HG03066 (cell line): ENCODE data around the gene ERP27.

ENCODE experiments used
- ATAC-seq: cut with Tn5 transposase; IDR thresholded peaks from one replicate; pipeline ENCODE4 v1.9.1; 2021; ENCODE audit warnings: low read depth; ENCODE audit not compliant: unreplicated experiment

Gene ERP27

GRCh38 chr12:14938301-14938700, at the start of gene ERP27:
TSS of gene ERP27 (minus strand) at chr12:14938537. CDS start at chr12:14938508, 29 bp downstream.
- ATAC-seq = no peak

GRCh38 chr12:14988035-14988434, 49.7 kb upstream of the ERP27 start:
- no peak for ATAC-seq

- ATAC-seq = no peak
Observed at GRCh38 chr12:14986449-14986848, 48.1 kb upstream of the ERP27 start.

DNA sequence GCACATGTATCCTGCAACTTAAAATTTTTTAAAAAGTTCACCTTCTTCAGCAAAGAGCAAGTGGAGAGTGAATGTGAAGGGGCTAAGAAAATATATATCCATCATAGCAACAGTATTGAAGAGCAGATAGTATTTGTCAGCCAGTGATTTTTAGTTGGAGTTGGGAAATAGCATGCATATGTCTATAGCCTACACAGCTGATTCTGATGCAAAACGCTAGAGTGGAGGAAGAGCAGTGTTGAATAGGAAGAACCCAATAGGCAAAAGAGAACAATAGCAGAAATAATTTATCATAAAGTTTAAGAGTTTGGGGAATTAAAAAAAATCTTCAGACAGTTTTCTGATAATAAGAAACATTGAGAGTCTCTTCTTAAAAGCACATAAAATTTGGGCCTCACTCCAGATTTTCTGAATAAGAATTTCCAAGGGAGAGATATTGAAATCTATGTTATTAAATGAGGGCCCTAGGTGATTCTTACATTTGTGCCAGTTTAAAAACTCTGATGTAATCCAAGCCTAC, 46.5 kb upstream of the ERP27 start:
- ATAC-seq = no peak

DNA sequence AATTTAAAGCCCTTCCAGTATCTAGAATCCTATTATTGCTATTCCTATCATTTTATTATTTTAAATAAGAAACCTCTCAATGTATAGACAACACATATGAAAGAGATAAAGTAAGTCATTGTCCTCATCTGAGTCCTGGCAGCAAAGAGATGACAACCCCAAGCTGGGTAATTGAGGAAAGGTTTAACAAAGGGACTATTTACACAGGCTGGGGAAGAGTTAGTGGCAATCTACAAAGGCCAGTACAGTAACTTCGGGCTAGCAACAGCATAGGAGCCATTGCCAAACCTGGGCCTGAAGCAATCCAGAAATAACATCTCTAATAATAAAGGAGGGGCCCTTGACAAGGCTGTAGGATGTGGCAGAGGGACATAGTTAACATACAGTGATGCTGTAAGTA, 45.7 kb upstream of the ERP27 start:
- ATAC-seq = no peak

DNA sequence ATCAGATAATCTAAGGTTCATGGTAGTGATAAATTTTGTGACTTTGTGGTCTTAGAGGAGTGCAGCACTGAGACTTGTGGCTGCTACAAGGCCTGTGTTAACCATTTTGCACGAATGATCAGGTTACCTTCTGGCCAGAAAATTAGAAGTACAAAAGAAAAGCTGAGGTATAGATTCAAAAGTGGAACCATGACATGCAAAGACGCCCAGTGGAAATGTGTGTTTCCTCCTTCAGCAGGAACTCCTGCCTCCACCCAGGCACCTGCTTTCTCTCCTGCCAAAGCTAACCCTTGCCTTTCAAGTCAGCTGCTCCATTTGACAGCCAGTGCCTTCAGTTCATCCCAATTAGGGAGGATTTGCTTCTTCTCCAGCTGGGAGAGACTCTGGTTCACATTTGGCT, 44.7 kb upstream of the ERP27 start:
- ATAC-seq = no peak

DNA sequence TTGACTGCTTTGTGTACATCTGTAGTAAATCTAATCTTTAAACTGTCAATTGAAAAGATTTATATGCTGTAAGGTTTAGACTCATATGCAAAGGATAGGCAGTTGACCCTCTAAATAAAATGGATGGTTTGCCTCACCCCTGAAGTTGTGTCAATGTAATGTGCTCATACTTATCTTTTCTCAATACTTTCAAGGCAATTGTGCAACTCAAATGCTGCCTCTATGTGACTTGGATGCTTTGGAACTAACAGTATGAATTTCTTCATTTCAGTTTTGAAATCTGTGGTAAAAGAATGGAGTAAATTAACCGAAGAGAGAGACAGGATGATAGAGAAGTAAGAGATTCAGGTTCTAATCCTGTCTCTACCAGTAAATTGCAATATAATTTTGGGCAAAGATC, 44.2 kb upstream of the ERP27 start:
- ATAC-seq = no peak

GRCh38 chr12:14981049-14981448, 42.7 kb upstream of the ERP27 start:
- no peak for ATAC-seq

DNA sequence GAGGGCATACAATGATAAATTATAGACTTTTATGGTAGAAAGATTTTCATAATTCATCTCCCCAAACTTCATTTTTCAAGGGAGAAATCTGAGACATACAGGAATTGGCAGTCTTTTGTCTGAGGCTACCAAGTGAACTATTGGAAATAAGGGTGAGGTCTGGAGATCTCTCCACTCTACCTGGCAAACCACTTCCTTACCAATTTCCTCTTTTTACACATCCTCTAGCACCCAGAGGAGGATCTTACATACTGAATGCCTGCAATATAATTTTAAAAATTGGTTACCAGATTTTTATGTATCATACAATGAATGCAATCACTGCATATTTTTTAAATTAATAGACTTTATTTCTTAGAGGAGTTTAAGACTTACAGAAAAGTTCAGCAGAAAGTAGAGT, 41.1 kb upstream of the ERP27 start:
- ATAC-seq = no peak

DNA sequence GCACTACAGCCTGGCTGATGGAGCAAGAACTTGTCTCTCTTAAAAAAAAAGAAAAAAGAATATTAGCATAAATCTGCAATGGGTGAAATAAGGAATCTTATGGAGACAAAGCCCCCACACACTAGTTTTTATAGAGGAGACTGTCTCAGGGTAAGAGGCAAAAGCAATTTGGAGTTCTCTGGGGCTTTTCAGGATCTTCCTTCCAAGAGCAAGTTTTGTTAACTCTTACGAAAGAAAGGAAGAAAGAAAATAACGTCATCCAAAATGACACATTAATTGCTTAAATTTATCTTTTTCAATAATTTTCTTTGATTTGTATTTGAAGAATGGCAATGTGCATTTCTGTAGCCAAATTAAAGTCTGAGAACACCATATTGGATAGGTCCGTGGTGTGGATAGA, 38.3 kb upstream of the ERP27 start:
- no peak for ATAC-seq

DNA sequence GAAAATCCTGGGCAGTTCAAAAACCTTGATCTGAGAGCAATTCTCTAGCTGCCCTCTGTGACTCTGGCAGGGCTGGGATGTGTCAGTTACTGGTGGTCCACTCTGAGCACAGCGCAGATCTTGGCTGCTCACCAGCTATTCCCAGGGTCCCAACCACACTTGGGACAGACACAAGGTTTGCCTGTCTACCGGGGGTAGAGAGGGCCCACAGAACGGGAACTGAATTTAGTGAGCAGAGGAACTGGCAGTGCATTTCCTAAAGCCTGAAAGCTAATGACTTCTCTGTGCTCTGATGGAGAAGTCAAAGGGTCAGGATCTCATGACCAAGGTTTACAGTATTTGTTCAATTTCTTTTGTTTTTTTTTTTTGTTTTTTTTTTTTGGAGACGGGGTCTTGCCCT, 37.1 kb upstream of the ERP27 start:
- no peak for ATAC-seq

GRCh38 chr12:14974633-14975032, 36.3 kb upstream of the ERP27 start:
- no peak for ATAC-seq

DNA sequence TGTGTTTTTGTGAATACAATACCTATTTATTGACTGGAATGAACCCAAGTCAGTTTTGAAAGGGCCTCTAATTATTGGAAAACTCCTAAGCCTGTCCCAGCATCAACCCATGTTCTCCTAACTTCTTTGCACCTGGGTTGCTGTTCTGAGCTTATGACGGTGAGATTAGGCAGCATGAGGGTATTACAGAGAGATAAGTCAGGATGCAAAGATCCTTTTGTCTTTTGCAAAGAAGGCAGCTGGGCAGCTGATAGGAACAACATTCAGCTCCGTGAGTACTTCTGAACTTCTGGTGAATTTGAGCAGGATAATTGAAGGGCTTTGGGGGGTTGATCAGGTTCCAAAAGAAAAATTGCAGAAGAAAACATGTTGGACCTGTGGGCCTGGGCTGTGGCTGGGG, 34.5 kb upstream of the ERP27 start, which contains the start of gene PDE6H:
Gene PDE6H, plus strand, starts transcription at position 227 of the 400 bp plus-strand sequence. CDS start 4,971 bp downstream, outside the sequence.
- no peak for ATAC-seq

GRCh38 chr12:14970473-14970872, 32.1 kb upstream of the ERP27 start:
- no peak for ATAC-seq

DNA sequence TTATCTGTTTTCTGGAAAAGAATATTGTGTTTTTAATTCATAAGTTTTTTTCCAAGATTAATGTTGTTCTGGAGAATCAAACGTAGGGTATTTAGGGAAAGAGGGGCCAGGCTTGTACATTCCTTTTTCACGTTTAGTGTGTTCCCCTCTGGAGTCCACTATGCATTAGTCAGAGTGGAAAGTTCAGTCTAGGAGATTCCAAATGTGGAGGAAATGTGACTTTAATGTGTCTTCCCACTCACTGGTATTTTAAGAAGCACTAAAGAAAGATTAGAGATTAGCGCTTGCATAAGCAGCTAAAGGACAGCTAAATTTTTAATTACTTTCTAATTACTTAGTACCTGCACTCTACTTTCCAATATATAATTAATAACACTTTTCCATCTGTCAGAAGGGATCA, 30.1 kb upstream of the ERP27 start:
- ATAC-seq = no peak

- no peak for ATAC-seq
Observed at GRCh38 chr12:14965221-14965620, 26.9 kb upstream of the ERP27 start.

- ATAC-seq = no peak
Observed at GRCh38 chr12:14964406-14964805, 26.1 kb upstream of the ERP27 start.

GRCh38 chr12:14963520-14963919, 25.2 kb upstream of the ERP27 start:
- no peak for ATAC-seq

DNA sequence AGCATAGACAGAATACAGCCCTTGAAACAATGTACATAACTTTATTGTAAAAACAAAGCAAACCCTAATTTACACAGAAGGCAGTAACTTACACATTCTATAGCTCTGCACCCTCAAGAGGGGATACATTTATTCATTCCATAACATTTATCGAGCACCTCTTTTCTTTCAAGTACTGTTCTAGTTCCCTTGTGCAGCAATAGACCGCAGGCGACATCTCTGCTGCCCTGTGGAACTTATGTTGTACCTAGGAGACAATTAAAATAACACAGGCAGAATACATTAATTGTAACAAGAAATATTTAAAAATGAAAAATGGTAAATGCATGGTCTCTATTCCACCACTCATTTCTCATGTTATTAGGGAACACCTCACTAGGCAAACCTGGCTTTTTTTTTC, 24.5 kb upstream of the ERP27 start:
- ATAC-seq = no peak

DNA sequence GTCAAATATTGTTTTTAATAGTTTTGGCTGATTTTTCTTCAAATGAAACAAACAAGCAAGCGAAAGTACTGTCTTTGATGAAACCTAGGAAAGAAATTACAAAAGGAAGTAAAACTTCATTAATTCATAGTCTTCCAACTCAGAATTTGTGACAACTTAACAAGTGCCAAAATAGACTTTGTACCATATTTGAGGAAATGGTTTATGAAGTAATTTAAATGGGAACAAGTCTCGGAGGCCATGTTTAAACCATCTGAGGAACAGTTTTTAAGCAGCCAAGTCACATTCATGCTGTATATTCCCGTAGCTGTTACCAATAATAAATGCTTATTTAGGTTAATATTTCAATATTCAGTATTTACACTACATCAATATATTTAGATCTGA, 23.8 kb upstream of the ERP27 start:
- no peak for ATAC-seq

- ATAC-seq = peak; percentile 61
Observed at GRCh38 chr12:14961466-14962152, 23.3 kb upstream of the ERP27 start, which contains the start of gene ARHGDIB. TSS of gene ARHGDIB (minus strand) at chr12:14961601. CDS start at chr12:14950712, 10,889 bp downstream.
